Measurements from ENCODE around the gene RAB11FIP4.
A peak's percentile ranks its signal among the peaks of the same experiment; 100 is the strongest.

The RAB11FIP4 gene

DNA sequence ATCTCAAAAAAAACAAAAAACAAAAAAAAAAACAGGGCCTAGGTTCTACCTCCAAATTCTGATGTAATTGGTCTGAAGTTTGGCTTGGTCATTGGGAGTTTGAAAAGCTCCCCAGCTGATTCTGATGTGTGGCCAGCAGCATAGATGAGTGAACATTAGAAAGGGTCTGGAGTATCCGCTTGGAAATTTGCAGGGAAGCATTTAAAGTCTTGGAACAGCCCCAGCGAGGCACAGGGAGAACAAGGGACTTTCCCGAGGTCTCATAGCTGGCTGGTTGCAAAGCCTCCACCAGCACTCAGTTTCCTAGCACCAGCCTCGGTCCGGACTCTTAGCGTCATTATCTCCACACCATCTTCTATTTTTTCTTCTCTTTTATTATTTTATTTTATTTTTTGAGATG, 70.8 kb downstream of the RAB11FIP4 start:
- DNase-seq, result no peak

DNA sequence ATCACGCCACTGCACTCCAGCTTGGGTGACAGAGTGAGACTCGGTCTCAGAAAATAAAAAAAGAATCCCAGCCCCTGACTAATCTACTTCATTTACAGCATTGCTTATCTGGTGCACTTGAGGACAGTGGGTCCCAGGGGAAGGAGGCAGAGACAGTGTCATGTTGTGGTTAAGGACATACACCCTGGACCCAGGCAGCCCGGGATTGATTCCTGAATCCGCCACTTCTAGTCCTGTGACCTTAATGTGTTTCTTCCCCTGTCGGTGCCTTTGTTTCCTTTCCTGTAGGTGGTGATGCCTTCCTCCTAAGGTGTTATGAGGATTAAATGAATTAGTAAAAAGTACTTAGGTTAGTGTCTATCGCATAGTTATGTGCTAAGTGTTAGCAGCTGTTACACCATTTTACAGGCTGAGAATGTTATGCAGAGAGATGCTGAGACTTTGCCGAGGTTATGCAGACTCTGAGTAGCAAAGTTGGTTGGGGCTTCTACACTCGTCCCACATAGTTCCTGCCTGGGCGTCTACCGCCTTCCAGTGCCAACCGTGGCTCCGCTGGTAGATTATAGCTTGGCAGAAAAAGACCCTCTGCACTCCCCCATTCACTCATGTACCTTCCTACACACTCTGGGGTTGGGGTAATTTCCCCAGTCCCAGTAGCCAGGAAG, 74.8 kb downstream of the RAB11FIP4 start:
- no peak for DNase-seq

DNA sequence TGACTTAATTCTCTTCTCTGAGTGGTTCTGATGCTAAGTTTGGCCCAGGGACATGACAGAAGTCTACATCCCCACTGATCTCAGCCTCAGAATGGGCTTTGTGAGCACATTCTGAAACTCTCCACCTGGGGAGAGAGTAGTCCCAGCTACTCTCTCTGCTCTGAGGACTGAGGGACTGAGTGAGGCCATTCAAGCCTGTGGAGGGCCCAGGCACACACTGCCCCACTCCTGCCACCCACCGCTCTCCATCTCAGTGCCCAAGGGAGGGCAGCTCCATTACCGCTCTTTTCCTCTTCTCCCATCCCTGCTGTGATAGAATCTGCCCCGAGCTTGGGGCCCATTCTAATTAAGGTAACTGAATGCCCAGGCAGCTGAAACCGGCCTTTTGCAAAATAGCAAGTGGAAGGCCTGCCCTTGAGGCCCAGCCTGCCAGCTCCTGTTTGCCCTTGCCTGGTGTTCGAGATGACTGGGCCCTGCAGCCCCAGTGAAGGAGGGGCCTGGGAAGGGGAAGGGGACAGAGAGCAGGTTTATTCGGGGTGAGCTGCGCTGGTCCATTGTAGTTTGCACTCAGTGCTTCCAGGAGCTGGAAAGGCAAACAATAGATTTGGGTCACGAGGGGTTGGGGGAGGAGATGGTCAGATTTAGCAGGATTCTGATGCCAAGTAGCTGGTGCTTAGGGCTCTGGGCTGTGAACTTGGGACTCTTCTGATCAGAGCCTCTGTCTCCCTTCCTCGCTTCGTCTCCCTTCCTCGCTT, 76.2 kb downstream of the RAB11FIP4 start:
- DNase-seq, result no peak

DNA sequence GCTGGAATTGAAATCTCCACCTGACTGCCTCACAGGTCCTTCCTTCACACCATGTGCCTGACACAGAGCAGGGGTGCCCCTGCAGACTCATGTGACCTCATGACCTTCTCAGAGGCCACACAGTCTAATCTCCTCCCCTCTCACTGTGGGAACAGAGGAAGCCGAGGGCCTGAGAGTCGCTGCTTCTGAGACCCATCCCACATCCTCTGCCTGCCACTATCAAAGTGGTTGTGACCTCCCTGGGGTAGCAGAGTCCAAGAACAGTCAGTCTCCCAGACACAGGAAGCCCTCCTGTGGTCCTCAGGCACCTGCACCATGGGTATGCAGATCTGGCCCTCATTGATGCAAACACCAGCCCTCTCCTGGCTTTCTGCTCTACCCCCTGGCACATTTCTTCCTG, 78.5 kb downstream of the RAB11FIP4 start:
- DNase-seq, result no peak

DNA sequence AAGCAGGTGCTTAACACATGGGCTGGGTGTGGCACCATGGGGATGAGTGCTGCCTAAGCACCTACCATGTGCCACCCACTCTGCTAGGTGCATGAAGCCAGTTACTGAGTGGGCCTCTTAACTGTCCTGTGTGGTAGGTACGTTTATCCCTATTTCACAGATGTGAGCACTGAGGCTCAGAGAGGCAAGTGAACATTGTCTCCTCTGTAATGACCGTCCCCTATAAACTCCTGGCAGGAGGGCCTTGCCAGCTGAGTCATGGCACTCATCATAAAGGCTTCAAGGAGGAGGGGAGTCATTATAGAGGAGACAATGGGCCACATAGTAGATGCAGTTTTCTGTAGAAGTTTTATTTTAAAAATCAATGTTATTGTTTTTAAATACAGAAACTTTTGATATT, 79.1 kb downstream of the RAB11FIP4 start:
- no peak for DNase-seq

DNA sequence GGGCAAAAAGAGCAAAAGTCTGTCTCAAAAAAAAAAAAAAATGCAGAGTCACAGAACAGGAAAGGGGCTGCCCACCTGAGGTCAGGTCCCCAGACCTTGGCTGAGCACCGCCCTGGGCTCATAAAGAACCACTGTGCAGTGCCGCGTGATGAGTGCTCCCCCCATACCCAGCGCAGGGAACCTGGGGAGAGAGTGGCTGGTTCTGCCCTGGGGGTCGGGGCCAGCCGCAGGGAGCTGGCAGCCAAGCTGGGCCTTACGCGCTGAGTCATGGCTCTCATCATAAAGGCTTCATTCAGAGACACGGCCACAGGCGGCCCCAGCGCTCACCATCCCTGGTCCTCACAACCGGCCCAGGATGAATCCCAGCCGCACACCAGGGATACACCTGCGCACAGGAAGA, 80.7 kb downstream of the RAB11FIP4 start:
- DNase-seq, result no peak

DNA sequence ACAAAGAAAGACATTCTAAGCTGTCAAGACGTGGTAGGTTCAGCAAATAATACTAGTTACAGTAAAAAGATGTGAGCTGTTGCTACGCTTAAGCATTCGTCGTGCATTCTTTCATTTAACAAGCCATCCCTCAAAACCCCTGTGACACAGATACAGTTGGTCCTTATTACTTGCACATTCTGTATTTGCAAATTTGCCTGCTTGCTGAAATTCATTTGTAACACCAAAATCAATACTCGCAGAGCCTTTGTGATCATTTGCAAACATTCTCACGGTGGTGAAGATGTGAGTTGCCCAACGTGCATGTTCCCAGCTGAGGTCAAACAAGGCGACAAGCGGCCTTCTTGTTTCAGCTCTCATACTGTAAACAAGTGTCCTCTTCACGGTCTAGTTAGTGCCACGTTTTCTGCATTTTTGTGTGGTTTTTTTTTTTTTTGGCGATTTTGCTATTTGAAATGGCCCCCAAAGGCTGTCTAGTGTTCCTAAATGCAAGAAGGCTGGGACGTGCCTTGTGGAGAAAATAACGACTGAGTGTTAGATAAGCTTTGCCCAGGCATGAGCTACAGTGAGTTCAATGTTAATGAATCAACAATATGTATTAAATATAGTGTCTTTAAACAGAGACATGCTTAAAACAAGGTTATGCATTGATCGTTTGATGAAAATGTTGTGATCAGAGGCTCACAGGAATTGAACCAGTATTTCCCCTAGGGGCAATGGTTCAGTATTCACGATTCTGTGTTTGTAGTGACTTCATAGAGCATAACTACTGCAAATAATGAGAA, 84.1 kb downstream of the RAB11FIP4 start:
- DNase-seq, result no peak

DNA sequence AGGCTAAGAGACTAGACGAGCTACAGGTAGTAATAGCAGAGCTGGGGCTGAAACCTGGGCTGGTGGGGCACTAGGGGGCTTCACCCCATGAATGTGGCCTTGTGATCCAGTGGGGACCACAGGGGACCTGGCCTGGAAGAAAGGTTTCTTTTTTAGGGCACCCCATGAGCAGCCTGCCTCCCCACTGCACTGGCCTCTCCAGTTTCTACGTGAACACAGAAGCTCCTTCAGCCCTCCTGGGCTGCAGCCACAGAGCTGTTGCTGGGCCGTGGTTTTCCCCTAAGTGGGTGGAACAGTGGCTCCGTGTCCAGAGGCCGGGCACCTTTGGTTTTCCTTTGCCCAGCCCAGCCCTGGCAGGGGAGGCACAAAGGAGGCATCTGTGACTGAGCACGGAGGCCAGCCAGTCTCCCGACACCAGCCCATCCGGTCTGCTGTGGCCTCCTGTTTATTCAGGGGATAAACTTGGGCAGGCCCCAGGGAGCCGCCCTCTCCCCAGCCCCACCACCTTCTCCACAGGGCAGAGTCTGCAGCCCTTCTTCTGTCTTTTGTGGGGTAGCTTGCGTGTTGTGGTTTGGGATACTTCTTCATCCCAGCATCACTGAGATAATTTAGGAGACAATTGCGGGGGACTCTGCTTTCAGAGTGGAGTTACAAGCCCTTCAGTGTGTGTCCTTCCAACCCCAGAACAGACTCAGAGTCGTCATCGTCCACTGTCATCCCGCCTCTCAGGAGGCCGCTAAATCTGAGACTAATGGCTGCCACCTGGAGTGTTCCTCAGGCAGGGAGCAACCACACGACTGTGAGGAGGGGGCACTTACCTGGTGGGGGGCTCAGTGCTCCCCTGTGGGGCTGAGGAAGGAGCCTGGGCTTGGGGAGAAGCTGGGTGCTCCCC, 85.3 kb downstream of the RAB11FIP4 start:
- no peak for DNase-seq

DNA sequence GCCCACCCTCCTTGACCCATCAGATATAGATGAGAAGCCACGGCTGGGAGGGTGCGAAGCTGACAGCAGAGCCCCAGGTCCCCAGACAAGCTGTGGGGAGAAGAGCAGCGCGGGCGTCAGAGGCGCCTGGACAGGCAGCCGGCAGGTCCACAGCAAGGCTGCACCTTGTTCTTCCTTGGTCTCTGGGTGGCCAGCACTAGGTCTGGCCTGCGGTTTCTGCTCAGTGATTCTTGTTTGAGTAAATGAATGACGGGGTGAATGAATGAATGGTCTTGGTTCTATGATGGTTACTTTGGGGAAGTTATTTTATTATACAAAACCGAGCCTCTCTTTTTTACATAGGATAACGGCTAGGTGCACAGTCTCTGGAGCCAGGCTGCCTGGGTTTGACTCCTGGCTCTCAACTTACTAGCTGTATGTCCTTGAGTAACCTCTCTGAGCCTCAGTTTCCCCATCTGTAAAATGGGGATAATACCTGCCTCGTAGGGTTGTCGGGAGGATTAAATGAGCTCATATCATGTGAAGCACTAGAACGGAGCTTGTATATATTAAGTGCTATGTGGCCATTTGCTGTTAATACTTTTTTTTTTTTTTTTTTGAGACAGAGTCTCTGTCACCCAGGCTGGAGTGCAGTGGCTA, 86.1 kb downstream of the RAB11FIP4 start:
- no peak for DNase-seq

DNA sequence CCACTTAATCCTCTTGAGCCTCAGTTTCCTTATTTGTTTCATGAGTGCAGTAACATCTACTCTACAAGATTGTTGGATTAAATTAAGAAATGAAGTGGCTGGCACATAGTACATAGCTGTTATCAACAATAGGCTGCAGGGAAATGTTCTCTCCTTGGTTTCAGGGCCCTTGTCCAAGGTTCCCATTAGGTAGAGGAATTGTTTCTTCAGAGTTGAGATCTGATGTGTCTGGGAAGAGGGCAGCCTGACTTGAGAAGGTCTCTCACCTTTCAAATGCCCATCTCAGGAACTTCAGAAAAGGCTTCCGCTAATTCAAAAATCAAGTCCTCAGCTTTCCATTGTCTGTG, 87.6 kb downstream of the RAB11FIP4 start:
- DNase-seq, result no peak

DNA sequence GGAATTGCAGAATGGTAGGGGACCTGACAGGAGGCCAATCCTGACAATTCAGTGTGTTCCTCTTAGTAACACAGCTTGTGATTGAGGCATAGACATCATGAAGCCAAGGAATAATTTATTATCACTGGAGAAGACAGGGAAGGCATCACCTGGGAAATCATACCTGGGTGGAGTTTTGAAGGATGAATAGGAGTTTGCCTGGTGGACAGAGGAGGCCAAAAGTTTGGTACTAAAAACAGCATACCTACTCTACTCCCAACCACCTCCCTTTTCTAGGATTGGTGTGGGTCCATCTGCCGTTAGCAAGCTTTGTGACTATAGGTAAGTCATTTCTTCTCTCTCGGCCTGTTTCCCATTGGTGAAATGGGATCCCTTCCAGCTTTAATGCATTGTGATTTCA, 88.0 kb downstream of the RAB11FIP4 start:
- DNase-seq, result no peak

DNA sequence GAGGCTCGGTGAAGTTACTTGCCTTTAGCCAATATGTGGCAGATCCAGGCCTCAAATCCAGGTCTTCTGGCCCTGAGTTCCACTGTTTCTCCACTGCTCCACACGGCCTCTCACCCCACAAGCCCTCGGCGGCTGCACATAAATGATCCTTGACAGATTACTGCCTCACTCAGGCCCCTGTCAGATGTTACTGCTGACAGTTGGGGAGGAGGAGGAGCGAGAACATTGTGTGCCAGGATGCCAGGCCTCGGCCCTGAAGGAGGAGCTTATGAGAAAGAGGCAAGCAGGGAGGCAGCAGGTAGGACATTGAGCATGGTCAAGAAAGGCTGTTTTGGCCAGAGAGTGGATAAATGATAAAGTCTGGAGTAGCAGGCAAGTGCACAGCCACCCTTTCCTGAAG, 88.6 kb downstream of the RAB11FIP4 start:
- no peak for DNase-seq

DNA sequence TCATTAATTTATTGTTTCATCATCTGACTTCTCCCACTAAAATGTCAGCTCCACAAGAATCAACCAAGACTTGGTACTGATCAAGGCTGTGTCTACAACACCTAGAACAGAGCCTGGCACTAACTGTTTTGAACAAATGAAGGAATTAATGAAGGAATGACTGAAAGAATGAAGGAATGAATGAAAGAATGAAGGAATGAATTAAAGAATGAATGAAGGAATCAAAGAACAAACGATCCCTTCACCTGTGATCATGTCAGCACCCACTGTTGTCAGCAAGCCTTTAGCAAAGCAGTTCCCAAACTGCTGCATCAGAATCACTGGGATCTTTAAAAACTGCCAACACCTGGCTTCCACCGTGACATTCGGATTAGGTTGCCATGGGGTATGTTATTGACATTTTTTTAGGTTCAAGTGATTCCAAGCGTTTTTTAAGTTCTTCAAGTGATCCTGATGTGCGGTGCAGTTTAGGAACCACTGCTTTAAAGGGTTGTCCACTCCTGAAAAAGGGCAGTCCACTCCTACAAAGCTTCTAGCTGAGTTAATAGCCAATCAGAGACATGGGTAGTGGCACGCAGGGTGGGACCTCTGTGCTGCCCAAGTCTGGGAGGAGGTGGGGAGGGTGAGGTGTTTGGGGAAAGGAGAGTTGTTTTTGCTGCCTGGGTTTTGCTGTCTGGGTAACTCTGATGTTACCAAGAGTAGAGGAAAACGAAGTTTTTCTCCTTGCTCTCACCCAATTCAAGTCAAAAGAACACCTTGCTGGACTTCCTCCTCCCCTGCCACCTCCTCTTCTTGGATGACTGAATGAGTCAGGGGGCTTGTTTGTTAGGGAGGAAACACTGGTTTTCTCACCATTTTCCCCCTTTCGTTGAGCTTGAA, 89.7 kb downstream of the RAB11FIP4 start:
- no peak for DNase-seq

DNA sequence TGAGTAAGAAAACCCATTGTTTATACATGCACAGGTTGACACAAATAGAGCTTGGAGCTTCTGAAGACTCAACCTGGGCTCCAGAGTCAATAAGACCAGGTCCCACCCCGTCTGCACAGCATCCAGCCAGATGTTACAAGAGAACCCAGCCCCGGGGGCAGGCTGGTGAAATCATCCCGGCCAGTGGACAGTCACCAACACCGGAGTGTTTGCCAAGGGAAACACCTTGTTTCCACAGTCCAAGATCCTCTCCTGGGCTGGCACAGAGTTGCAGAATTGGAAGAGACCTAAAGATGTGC, 90.3 kb downstream of the RAB11FIP4 start:
- no peak for DNase-seq

DNA sequence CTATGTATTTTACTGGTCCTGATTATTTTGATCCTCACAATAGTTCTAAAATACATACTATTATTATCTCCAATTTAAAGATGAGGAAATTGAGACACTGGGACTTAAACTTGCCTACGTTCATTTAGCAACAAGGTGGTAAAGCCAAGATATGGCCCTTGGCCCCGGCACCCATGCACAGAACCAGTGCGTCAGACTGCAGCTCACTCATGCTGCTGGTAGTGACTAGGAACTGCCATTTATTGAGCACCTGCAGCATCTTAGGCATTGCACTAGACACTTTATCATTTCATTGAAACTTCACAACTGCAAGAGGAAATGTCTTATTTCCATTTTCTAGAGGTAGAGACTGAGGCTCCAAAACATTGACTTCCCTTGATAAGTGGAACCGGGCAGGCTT, 93.3 kb downstream of the RAB11FIP4 start:
- no peak for DNase-seq

DNA sequence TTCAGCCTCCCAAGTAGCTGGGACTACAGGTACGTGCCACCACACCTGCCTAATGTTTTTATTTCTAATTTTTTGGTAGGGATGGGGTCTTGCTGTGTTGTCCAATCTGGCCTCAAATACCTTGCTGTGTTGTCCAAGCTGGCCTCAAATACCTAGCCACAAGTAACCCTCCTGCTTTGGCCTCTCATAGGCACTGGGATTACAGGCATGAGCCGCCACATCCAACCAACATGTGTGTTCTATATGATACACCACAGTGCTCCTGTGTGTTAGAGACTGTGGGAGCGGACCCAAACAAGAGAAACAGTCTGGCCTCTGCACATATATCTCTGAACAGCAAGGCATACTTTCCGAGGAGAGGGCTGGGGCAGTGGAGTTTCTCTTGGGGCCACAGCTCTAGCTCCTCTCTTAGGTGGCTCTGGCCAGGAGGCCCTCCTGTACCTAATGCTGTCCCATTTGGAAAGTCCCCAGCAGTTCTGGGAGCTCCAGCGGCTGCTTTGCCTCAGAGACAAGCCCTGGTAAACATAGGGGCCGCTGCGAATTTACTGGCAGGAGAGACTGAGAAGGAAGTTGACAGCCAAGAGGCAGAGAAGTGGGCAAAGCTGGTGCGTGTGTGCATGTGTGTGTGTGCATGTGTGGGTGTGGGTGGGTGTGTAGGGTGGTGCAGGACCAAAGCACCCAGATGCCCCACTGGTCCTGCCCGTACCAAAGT, 95.0 kb downstream of the RAB11FIP4 start:
- DNase-seq, result no peak

DNA sequence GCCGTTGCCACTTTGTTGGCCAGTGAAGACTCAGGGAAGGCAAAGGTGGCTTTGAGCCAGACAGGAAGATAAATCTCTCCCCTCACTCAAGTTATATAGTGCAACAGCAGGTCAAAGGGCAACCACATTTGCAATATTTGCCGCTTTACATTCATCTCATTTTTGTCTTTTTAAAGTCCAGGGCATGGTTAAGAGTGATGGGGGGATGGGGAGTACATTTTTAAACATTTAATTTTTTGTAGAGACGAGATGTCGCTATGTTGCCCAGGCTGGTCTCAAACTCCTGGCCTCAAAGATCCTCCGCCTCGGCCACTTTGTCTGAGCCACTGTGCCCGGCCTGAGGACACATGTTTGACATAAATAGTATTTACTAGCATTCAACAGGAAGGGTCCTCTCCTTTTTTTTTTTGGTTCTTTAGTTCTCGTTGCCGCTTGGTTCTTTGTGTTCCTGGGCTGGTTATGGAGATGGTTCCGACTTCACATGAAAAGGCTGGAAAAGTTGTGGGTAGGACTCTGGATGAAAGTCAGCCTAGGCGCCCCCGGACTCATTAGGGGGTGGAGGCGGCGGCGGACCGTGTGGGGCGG, 95.7 kb downstream of the RAB11FIP4 start:
- DNase-seq, result no peak

DNA sequence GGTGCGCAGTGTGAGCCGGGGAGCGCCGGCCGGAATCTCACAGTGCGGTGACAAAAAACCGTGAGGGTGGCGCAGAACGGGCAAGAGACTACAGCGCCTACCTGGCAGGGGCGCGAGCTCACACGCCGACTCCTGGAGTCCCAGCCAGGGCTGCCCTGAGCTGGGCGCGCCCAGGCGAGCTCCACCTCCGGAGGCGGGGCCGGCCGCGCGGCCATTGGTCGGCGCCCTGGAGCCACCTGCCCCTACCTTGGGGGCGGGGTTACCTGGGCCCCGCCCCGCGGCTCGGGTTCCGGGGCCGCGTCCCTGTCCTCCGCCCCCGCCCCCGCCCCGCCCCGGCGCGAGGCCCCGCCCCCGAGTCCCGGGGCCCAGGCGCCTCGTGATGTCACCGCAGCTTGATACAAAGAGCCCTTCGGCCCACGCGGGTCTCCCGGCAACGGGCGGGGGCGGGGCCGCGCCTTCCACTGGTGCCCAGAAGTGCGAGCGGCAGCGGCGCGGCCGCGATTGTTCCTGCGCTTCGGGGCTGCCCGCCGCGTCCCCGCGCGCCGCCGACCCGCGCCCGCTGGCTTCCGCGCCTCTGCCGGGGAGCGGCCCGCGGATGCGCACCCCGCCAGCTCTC, 96.3 kb downstream of the RAB11FIP4 start:
- DNase-seq, result peak; percentile 93

DNA sequence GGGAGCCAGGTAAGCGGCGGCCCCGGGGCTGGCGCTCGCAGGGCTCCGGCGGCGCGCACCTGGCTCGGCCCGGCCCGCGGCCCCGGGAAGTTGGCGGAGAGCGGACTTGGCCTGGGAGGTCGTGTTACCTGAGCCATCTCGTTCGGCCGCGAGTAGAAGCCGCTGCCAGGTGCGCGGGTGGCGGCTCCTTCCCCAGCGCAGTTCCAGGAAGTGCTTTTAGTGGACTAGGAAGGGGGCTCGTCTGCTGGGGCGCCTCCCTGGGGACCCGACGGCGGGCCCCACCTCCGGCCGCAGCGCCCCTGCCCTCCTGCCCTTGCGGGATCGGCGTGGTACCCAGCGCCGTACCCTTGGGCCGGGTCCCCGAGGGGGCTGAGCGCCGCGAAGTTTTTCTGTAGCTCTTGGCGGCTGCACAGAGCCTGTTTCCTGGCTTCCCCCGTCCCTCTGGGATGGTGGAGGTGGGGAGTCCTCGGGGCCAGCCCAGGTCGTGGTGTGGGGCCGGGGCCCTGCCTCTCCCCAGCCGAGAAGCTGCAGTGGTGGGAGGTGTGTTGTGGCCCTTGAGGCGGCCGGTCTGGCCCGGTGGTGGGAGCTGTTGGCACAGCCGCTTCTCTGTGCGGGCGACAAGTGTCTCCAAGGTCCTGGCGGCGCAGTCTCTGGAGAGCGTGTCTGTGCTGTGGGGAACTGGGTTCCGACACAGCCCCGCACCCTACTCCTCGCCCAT, 96.9 kb downstream of the RAB11FIP4 start:
- peak; percentile 69 for DNase-seq

DNA sequence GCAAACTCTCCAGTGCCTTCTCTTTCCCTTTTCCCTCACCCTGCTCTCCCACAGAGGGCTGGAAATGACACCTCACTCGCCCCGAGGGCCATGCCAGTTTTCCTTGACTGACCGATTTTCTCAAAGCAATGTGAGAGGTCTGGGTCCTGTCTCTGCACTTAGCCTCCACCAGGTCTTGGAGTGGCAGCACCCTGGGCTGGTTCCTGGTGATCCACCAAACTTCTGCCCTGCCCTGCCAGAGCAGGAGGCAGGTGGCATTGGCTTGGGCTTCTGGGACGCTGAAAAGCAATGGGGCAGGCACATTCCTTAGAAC, 97.5 kb downstream of the RAB11FIP4 start:
- no peak for DNase-seq
